ENCODE measurements around the gene CDC73. TPM values are rescaled to one million over a fixed set of nuclear protein-coding genes. Genes with fewer than 3 reads are reported as not detected.
"Not testable (repeated sequence)": the region's sequence is repeated elsewhere in the genome, so short reads cannot be mapped to it uniquely, and the experiment has no call there.

The CDC73 gene
- total RNA-seq, 4 donors from 2014 or later: 41.4 to 89.4 (median 51.5) TPM

DNA sequence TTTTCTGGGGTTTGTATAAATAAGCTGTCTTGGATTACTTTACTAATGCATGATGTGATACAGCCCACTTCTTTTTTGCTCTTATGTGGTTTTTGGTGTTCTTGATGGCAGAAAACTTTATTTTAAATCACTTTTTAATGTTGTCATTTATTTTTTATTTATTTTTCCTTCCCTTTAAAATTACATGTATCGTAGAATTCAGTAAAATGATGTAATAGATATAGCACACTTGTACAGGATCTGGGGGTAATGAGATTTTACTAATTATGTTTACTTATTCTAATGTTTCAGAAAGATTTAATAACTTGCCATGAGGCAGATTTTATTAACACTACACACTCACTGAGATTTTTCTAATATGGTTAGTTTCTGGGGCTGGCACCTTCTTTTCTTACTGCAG lies 65.3 kb downstream of the CDC73 start:
- peak overlapping the region in 2 of 4 donors; percentile 24 to 45 for H3K4me3 ChIP-seq
- H3K27ac ChIP-seq: peak overlapping the region; percentile 52 to 81 (median 70)
- TF ChIP-seq POLR2A (IDR thresholded peaks at IDR 0.05): no peak
- no peak for TF ChIP-seq EP300 (IDR thresholded peaks at IDR 0.05)
- TF ChIP-seq, protein P1, sequence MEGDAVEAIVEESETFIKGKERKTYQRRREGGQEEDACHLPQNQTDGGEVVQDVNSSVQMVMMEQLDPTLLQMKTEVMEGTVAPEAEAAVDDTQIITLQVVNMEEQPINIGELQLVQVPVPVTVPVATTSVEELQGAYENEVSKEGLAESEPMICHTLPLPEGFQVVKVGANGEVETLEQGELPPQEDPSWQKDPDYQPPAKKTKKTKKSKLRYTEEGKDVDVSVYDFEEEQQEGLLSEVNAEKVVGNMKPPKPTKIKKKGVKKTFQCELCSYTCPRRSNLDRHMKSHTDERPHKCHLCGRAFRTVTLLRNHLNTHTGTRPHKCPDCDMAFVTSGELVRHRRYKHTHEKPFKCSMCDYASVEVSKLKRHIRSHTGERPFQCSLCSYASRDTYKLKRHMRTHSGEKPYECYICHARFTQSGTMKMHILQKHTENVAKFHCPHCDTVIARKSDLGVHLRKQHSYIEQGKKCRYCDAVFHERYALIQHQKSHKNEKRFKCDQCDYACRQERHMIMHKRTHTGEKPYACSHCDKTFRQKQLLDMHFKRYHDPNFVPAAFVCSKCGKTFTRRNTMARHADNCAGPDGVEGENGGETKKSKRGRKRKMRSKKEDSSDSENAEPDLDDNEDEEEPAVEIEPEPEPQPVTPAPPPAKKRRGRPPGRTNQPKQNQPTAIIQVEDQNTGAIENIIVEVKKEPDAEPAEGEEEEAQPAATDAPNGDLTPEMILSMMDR (IDR thresholded peaks at IDR 0.05): no peak
- peaks cover 0 to 7% (median 0%) of the 10 kb centered on the region in 3 donors for H3K36me3 ChIP-seq
- WGBS, 2 donors: 54 to 61% methylated on average over 1 of the region's 1 CpG
- H3K27me3 ChIP-seq: no peaks in the 10 kb centered on the region
- peaks cover 0 to 74% (median 20%) of the 10 kb centered on the region in 4 donors for H3K4me1 ChIP-seq
- no peak for DNase-seq (ENCODE audit: low spot score in 2 of 2)
- H3K9me3 ChIP-seq: no peaks in the 10 kb centered on the region

DNA sequence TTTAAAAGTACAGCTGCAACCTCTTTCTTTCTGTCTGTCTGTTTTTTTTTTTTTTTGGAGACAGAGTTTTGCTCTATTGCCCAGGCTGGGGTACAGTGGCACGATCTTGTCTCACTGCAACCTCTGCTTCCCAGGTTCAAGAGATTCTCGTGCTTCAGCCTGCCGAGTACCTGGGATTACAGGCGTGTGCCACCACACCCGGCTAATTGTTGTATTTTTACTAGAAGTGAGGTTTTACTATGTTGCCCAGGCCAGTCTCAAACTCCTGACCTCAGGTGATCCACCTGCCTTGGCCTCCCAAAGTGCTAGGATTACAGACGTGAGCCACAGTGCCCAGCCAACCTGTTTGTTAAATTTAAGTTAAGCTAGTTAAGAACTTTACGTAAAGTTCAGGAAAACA lies 67.1 kb downstream of the CDC73 start:
- Histone ChIP-seq H3K36me3 (peaks cover 0 to 17% (median 0%) of the 10 kb centered on the region in 3 donors), H3K4me1 (peaks cover 0 to 59% (median 20%) of the 10 kb centered on the region in 4 donors), H3K27ac (peak overlapping the region in 3 of 4 donors; percentile 64 to 81 (median 75))
- not testable (repeated sequence) for H3K4me3 ChIP-seq; H3K27me3 ChIP-seq; H3K9me3 ChIP-seq; DNase-seq (ENCODE audit: low spot score in 2 of 2)
- WGBS, 2 donors: 85 to 92% methylated on average over 7 of the region's 7 CpGs

DNA sequence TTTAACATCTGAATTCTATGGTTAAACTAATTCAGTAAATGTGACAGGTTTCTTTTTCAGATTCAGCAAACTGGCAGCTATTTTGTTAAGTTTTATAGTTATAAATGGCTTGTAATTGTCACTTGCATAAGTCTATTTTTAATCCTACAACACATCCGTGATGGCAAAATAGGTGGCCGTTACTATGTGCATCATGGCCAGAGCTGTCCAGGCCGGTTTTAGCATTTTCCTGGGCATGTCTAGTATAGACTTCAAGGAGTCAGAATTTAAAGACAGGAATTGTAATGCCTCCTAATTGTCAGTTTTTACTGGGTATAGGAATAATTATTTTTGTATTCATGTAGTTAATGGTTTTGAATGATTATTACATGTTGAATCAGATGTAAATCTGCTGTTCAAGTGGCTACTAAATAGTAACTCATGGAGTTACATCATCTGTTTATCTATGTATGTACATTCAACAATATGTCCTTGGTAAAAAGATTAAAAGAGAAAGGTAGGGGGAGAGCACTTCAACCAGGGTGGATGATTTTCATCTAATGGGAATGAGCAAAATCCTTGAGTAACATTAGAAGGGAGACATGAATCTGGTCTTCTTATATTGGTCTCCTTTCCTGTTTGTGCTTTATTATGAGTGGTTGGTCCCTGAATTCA lies 67.7 kb downstream of the CDC73 start:
- Histone ChIP-seq H3K27me3 (no peaks in the 10 kb centered on the region), H3K9me3 (peaks cover 0 to 6% (median 0%) of the 10 kb centered on the region in 4 donors), H3K36me3 (peaks cover 0 to 17% (median 0%) of the 10 kb centered on the region in 3 donors), H3K27ac (peak overlapping the region in 2 of 4 donors; percentile 75 to 81), H3K4me1 (peaks cover 0 to 54% (median 17%) of the 10 kb centered on the region in 4 donors), H3K4me3 (no peak overlapping the region)
- TF ChIP-seq POLR2A (IDR thresholded peaks at IDR 0.05): no peak
- TF ChIP-seq EP300 (IDR thresholded peaks at IDR 0.05): no peak
- TF ChIP-seq, protein P1 (IDR thresholded peaks at IDR 0.05): no peak
- no peak for DNase-seq (ENCODE audit: low spot score in 2 of 2)
- 78 to 80% methylated on average over 3 of the region's 3 CpGs for WGBS, 2 donors

DNA sequence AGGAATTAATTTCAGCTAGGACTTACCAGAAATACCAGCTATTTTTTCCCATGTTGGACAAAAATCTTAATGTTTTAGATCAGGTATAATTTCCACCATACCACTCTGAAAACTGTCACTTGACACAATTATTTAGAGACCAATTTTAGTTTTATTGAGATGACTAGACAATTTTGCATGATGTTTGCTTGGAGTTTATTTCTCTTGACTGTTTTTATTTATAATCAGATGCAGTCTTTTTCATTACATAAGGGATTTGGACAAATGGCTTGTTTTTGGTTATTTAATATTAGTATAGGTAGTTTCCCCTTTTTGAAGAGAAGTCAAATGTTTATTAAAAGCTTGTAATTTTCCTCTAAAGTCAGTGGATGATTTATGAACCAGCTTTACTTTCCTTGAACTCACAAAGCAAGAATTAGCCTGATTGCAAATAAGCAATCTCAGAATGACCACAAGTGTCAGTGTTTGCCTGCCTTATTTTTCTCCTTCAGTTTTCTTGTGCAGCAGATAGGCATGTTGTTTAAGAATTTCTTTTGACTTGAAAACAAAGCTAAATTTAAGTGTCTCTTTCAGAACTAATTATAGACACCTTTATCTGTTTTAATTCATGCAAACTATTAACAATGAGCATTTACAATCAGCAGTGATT lies 68.4 kb downstream of the CDC73 start:
- peaks cover 0 to 54% (median 14%) of the 10 kb centered on the region in 4 donors for H3K4me1 ChIP-seq
- H3K4me3 ChIP-seq: no peak overlapping the region
- H3K27me3 ChIP-seq: no peaks in the 10 kb centered on the region
- TF ChIP-seq, protein P1 (IDR thresholded peaks at IDR 0.05): peak in 4 of 5 experiments; percentile 24 to 36 (median 32)
- TF ChIP-seq POLR2A (IDR thresholded peaks at IDR 0.05): no peak
- no peak for DNase-seq (ENCODE audit: low spot score in 2 of 2)
- H3K9me3 ChIP-seq: peaks cover 0 to 6% (median 0%) of the 10 kb centered on the region in 4 donors
- peaks cover 0 to 17% (median 0%) of the 10 kb centered on the region in 3 donors for H3K36me3 ChIP-seq
- peak overlapping the region in 2 of 4 donors; percentile 75 to 81 for H3K27ac ChIP-seq

DNA sequence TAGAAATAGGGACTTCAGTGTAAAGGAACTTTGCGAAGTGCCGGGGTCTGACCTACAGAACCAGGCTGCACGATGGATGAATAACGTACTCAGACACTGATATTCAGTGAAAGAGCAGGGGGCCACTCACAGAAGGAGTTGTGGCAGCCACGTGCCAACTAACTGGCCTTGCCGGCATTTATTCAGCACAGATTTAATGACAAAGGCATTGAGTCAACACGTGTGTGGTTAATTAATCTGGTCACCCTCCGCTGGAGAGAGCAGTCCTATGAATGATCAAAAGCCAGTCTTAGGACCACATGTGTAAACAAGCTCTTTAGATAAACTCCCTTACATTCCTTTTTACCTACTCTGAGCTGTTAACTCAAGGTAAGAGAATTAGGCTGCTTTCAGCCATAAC lies 70.8 kb downstream of the CDC73 start:
- H3K27ac ChIP-seq: no peak overlapping the region
- H3K4me1 ChIP-seq: peaks cover 0 to 36% (median 13%) of the 10 kb centered on the region in 4 donors
- peaks cover 0 to 6% (median 0%) of the 10 kb centered on the region in 4 donors for H3K9me3 ChIP-seq
- no peaks in the 10 kb centered on the region for H3K27me3 ChIP-seq
- H3K36me3 ChIP-seq: peaks cover 0 to 17% (median 0%) of the 10 kb centered on the region in 3 donors
- 97 to 98% methylated on average over 8 of the region's 8 CpGs for WGBS, 2 donors
- no peak for TF ChIP-seq EP300 (IDR thresholded peaks at IDR 0.05)
- TF ChIP-seq, protein P1 (IDR thresholded peaks at IDR 0.05): no peak
- no peak for TF ChIP-seq POLR2A (IDR thresholded peaks at IDR 0.05)
- H3K4me3 ChIP-seq: no peak overlapping the region
- DNase-seq (ENCODE audit: low spot score in 2 of 2): no peak
